MM.1S (cell line): Measurements from ENCODE around the gene PHAX.
"Not testable (repeated sequence)": the region's sequence is repeated elsewhere in the genome, so short reads cannot be mapped to it uniquely, and the experiment has no call there.

Source experiments
- DNase-seq: peaks from one replicate; pipeline ENCODE4 v3.0.0-alpha.2; 2015
- H2AFZ ChIP-seq: fragments of 300-600 bp; sonication (generic); 2 replicates; pipeline ENCODE4 v1.6.0; 2016; ENCODE audit warnings: antibody characterized with exemption, low read length
- H3F3A ChIP-seq: fragments of 300-600 bp; sonication (generic); 2 replicates; pipeline ENCODE4 v1.6.1; 2016; ENCODE audit warnings: mild to moderate bottlenecking, antibody characterized with exemption, low read length, moderate library complexity, mixed read lengths; ENCODE audit not compliant: insufficient read depth
- H3K27ac ChIP-seq: fragments of 300-600 bp; sonication (generic); 2 replicates; pipeline ENCODE4 v1.5.1; 2016; ENCODE audit warnings: mild to moderate bottlenecking, low read length
- H3K27me3 ChIP-seq: fragments of 300-600 bp; sonication (generic); replicated peaks from 2 replicates; pipeline ENCODE4 v1.6.0; 2016; ENCODE audit warnings: low read length; ENCODE audit not compliant: insufficient read depth
- H3K36me3 ChIP-seq: fragments of 300-600 bp; sonication (generic); replicated peaks from 2 replicates; pipeline ENCODE4 v1.6.1; 2016; ENCODE audit warnings: mild to moderate bottlenecking, low read length, mixed read lengths; ENCODE audit not compliant: insufficient read depth
- H3K4me1 ChIP-seq: fragments of 300-600 bp; sonication (generic); 2 replicates; pipeline ENCODE4 v1.6.1; 2016; ENCODE audit warnings: low read length, mixed read lengths
- H3K4me2 ChIP-seq: fragments of 300-600 bp; sonication (generic); 2 replicates; pipeline ENCODE4 v1.6.0; 2016; ENCODE audit warnings: low read depth, low read length
- H3K4me3 ChIP-seq: fragments of 300-600 bp; sonication (generic); 2 replicates; pipeline ENCODE4 v1.5.1; 2016; ENCODE audit warnings: low read length, mixed read lengths
- H3K79me2 ChIP-seq: fragments of 300-600 bp; sonication (generic); 2 replicates; pipeline ENCODE4 v1.6.1; 2016; ENCODE audit warnings: mixed run types, low read length, mixed read lengths
- H3K9ac ChIP-seq: fragments of 300-600 bp; sonication (generic); 2 replicates; pipeline ENCODE4 v1.6.1; 2016; ENCODE audit warnings: low read length, mixed read lengths
- H3K9me2 ChIP-seq: fragments of 300-600 bp; sonication (generic); replicated peaks from 2 replicates; pipeline ENCODE4 v1.6.1; 2016; ENCODE audit warnings: mild to moderate bottlenecking, low read length, mixed read lengths; ENCODE audit not compliant: insufficient read depth
- H3K9me3 ChIP-seq: fragments of 300-600 bp; sonication (generic); replicated peaks from 2 replicates; pipeline ENCODE4 v1.6.1; 2016; ENCODE audit warnings: mild to moderate bottlenecking, low read length, mixed read lengths; ENCODE audit not compliant: insufficient read depth
- H4K20me1 ChIP-seq: fragments of 300-600 bp; sonication (generic); 2 replicates; pipeline ENCODE4 v1.6.1; 2016; ENCODE audit warnings: mild to moderate bottlenecking, low read length, moderate library complexity, mixed read lengths; ENCODE audit not compliant: insufficient read depth
- EZH2 ChIP-seq: fragments of 300-600 bp; sonication (generic); optimal IDR thresholded peaks from 2 replicates; pipeline ENCODE3; 2017; ENCODE audit warnings: low read depth, mild to moderate bottlenecking, antibody characterized with exemption, low read length, mixed read lengths
- EZH2phosphoT487 ChIP-seq: fragments of 300-600 bp; sonication (generic); IDR thresholded peaks from 2 replicates; pipeline ENCODE4 v1.6.1; 2018; ENCODE audit warnings: antibody characterized with exemption, low read length
- TF ChIP-seq, protein P1 (sequence below): fragments of 300-600 bp; sonication (generic); IDR thresholded peaks from 2 replicates; pipeline ENCODE4 v1.5.1; 2016; ENCODE audit warnings: antibody characterized with exemption, low read length, mixed read lengths

Gene PHAX

GRCh38 chr5:126600631-126601511 lies at the start of gene PHAX:
PHAX (plus strand) TSS chr5:126600947; CDS start chr5:126600963, 16 bp downstream.
- Histone ChIP-seq H3K4me3 (peak within 1 kb of the TSS; percentile 94), H3K27ac (peak within 1 kb of the TSS; percentile 70; the same call in 1 of the 2 replicates), H3F3A (peaks cover 6% of the 10 kb centered on the region; the same call in 1 of the 2 replicates), H3K9me3 (no peaks in the 10 kb centered on the region), H3K4me2 (peak within 1 kb of the TSS; percentile 91), H2AFZ (peak within 1 kb of the TSS; percentile 97), H3K4me1 (peaks cover 21% of the 10 kb centered on the region), H3K79me2 (peaks cover 51% of the 10 kb centered on the region), H3K9ac (peak within 1 kb of the TSS; percentile 94), H4K20me1 (no peaks in the 10 kb centered on the region), H3K27me3 (no peaks in the 10 kb centered on the region), H3K36me3 (peaks cover 4% of the 10 kb centered on the region; the same call in 1 of the 2 replicates), H3K9me2 (no peaks in the 10 kb centered on the region)
- TF ChIP-seq, protein P1, sequence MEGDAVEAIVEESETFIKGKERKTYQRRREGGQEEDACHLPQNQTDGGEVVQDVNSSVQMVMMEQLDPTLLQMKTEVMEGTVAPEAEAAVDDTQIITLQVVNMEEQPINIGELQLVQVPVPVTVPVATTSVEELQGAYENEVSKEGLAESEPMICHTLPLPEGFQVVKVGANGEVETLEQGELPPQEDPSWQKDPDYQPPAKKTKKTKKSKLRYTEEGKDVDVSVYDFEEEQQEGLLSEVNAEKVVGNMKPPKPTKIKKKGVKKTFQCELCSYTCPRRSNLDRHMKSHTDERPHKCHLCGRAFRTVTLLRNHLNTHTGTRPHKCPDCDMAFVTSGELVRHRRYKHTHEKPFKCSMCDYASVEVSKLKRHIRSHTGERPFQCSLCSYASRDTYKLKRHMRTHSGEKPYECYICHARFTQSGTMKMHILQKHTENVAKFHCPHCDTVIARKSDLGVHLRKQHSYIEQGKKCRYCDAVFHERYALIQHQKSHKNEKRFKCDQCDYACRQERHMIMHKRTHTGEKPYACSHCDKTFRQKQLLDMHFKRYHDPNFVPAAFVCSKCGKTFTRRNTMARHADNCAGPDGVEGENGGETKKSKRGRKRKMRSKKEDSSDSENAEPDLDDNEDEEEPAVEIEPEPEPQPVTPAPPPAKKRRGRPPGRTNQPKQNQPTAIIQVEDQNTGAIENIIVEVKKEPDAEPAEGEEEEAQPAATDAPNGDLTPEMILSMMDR, result peak; percentile 80
- no peak for TF ChIP-seq EZH2phosphoT487
- DNase-seq, result peak; percentile 85

DNA sequence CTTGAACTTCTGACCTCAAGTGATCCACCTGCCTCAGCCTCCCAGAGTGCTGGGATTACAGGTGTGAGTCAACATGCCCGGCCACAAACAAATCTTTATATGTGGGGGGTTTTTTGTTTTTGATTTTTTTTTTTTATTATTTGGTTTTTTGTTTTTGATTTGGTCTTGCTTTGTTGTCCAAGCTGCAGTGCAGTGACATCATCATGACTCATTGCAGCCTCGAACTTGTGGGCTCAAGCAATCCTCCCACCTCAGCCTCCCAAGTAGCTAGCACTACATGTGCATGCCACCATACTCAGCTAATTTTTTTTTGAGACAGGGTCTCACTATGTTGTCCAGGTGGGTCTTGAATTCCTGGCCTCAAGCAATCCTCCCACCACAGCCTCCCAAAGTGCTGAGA lies 48.1 kb upstream of the PHAX start:
- no peak overlapping the region for H2AFZ ChIP-seq
- TF ChIP-seq EZH2phosphoT487 (no peak), EZH2 (no peak)
- TF ChIP-seq, protein P1, result no peak
- no peak for DNase-seq
- H3K36me3 ChIP-seq, result no peaks in the 10 kb centered on the region
- H3K9me2 ChIP-seq, result no peaks in the 10 kb centered on the region
- H4K20me1 ChIP-seq, result no peaks in the 10 kb centered on the region
- H3K79me2 ChIP-seq, result no peaks in the 10 kb centered on the region
- no peaks in the 10 kb centered on the region for H3K4me1 ChIP-seq
- H3K27ac ChIP-seq, result no peak overlapping the region
- H3F3A ChIP-seq, result no peaks in the 10 kb centered on the region
- no peak overlapping the region for H3K4me3 ChIP-seq
- no peak overlapping the region for H3K4me2 ChIP-seq
- no peaks in the 10 kb centered on the region for H3K27me3 ChIP-seq
- no peak overlapping the region for H3K9ac ChIP-seq
- no peaks in the 10 kb centered on the region for H3K9me3 ChIP-seq

GRCh38 chr5:126555101-126555500 lies 45.6 kb upstream of the PHAX start:
- not testable (repeated sequence) for H3F3A ChIP-seq, H3K4me3 ChIP-seq, H4K20me1 ChIP-seq, H3K9me3 ChIP-seq, H3K4me2 ChIP-seq, H3K9me2 ChIP-seq, DNase-seq, H3K27ac ChIP-seq, H3K79me2 ChIP-seq, H2AFZ ChIP-seq, H3K27me3 ChIP-seq, H3K36me3 ChIP-seq, H3K9ac ChIP-seq, H3K4me1 ChIP-seq

DNA sequence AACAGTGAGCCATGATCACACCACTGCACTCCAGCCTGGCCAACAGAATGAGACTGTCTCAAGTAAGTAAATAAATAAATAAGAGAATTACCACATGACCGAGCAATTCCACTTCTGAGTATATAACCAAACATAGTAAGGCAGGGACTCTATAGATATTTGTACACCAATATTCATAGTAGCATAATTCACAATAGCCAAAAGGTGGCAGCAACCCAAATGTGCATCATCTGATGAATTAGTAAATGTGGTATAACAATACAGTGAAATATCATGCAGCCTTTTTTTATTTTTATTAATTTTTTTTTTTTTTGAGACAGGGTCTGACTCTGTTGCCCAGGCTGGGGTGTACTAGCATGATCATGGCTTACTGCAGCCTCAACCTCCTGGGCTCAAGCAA lies 38.8 kb upstream of the PHAX start:
- Histone ChIP-seq H2AFZ (no peak overlapping the region), H3K4me1 (peaks cover 9% of the 10 kb centered on the region; the same call in 1 of the 2 replicates), H3K9ac (no peak overlapping the region)

More for the DNA sequence above, 38.8 kb upstream of the PHAX start:
- DNase-seq, result no peak
- Histone ChIP-seq H4K20me1 (no peaks in the 10 kb centered on the region), H3K4me3 (no peak overlapping the region), H3K36me3 (no peaks in the 10 kb centered on the region), H3K79me2 (no peaks in the 10 kb centered on the region), H3K4me2 (no peak overlapping the region), H3F3A (no peaks in the 10 kb centered on the region), H3K9me3 (no peaks in the 10 kb centered on the region), H3K27ac (no peak overlapping the region), H3K27me3 (no peaks in the 10 kb centered on the region), H3K9me2 (no peaks in the 10 kb centered on the region)
- TF ChIP-seq EZH2phosphoT487 (no peak), EZH2 (no peak)
- TF ChIP-seq, protein P1, result 0 out of 2 replicates have a peak, but pooled peaks have one; percentile 9
